ENCODE measurements around the gene ZBTB21.

The ZBTB21 gene

GRCh38 chr21:41980561-41980960 lies 29.6 kb downstream of the ZBTB21 start:
- Histone ChIP-seq H3K27ac (ENCODE audit: low read length) (no peak overlapping the region), H3K9me2 (replicated peaks; ENCODE audit: insufficient read depth, low read length) (no peaks in the 10 kb centered on the region), H2AFZ (ENCODE audit: low read length) (no peak overlapping the region), H3K36me3 (replicated peaks; ENCODE audit: insufficient read depth, low read length) (no peaks in the 10 kb centered on the region), H4K20me1 (ENCODE audit: insufficient read depth, low read length) (no peaks in the 10 kb centered on the region), H3K9me3 (replicated peaks; ENCODE audit: insufficient read depth, low read length) (no peaks in the 10 kb centered on the region), H3K4me1 (ENCODE audit: low read length) (no peaks in the 10 kb centered on the region), H3K9ac (ENCODE audit: low read length) (no peak overlapping the region), H3K27me3 (replicated peaks; ENCODE audit: insufficient read depth, low read length) (no peaks in the 10 kb centered on the region), H3K4me3 (ENCODE audit: low read length) (no peak overlapping the region), H3K79me2 (ENCODE audit: low read length) (no peaks in the 10 kb centered on the region), H3K4me2 (ENCODE audit: low read depth, low read length) (no peak overlapping the region), H3F3A (ENCODE audit: insufficient read depth, low read length) (no peaks in the 10 kb centered on the region)
- TF ChIP-seq CTCF (IDR thresholded peaks at IDR 0.05; ENCODE audit: low read length) (no peak), EZH2phosphoT487 (IDR thresholded peaks at IDR 0.05; ENCODE audit: low read length) (no peak), EZH2 (optimal IDR thresholded peaks at IDR 0.05; ENCODE audit: low read depth, low read length) (no peak)
- no peak for DNase-seq

- no peaks in the 10 kb centered on the region for H3K9me2 ChIP-seq (replicated peaks; ENCODE audit: insufficient read depth, low read length)
- TF ChIP-seq EZH2 (optimal IDR thresholded peaks at IDR 0.05; ENCODE audit: low read depth, low read length) (no peak), CTCF (IDR thresholded peaks at IDR 0.05; ENCODE audit: low read length) (no peak), EZH2phosphoT487 (IDR thresholded peaks at IDR 0.05; ENCODE audit: low read length) (no peak)
- no peaks in the 10 kb centered on the region for H3K36me3 ChIP-seq (replicated peaks; ENCODE audit: insufficient read depth, low read length)
- H3K4me2 ChIP-seq (ENCODE audit: low read depth, low read length) = no peak overlapping the region
- no peak overlapping the region for H3K27ac ChIP-seq (ENCODE audit: low read length)
- no peaks in the 10 kb centered on the region for H3F3A ChIP-seq (ENCODE audit: insufficient read depth, low read length)
- no peaks in the 10 kb centered on the region for H3K27me3 ChIP-seq (replicated peaks; ENCODE audit: insufficient read depth, low read length)
- no peak overlapping the region for H3K4me3 ChIP-seq (ENCODE audit: low read length)
- no peaks in the 10 kb centered on the region for H4K20me1 ChIP-seq (ENCODE audit: insufficient read depth, low read length)
- H3K79me2 ChIP-seq (ENCODE audit: low read length) = no peaks in the 10 kb centered on the region
- H2AFZ ChIP-seq (ENCODE audit: low read length) = no peak overlapping the region
- no peak overlapping the region for H3K9ac ChIP-seq (ENCODE audit: low read length)
- no peaks in the 10 kb centered on the region for H3K4me1 ChIP-seq (ENCODE audit: low read length)
- no peaks in the 10 kb centered on the region for H3K9me3 ChIP-seq (replicated peaks; ENCODE audit: insufficient read depth, low read length)
- DNase-seq = no peak
Observed at GRCh38 chr21:41979751-41980369, 30.3 kb downstream of the ZBTB21 start.

GRCh38 chr21:41979335-41979734 lies 30.8 kb downstream of the ZBTB21 start:
- Histone ChIP-seq H3K36me3 (replicated peaks; ENCODE audit: insufficient read depth, low read length) (no peaks in the 10 kb centered on the region), H3K79me2 (ENCODE audit: low read length) (no peaks in the 10 kb centered on the region), H3K27ac (ENCODE audit: low read length) (no peak overlapping the region), H4K20me1 (ENCODE audit: insufficient read depth, low read length) (no peaks in the 10 kb centered on the region), H3K4me2 (ENCODE audit: low read depth, low read length) (no peak overlapping the region), H3K4me1 (ENCODE audit: low read length) (no peaks in the 10 kb centered on the region), H3K9me2 (replicated peaks; ENCODE audit: insufficient read depth, low read length) (no peaks in the 10 kb centered on the region), H3K9ac (ENCODE audit: low read length) (no peak overlapping the region), H2AFZ (ENCODE audit: low read length) (no peak overlapping the region), H3K4me3 (ENCODE audit: low read length) (no peak overlapping the region), H3F3A (ENCODE audit: insufficient read depth, low read length) (no peaks in the 10 kb centered on the region), H3K27me3 (replicated peaks; ENCODE audit: insufficient read depth, low read length) (no peaks in the 10 kb centered on the region), H3K9me3 (replicated peaks; ENCODE audit: insufficient read depth, low read length) (no peaks in the 10 kb centered on the region)
- no peak for TF ChIP-seq EZH2 (optimal IDR thresholded peaks at IDR 0.05; ENCODE audit: low read depth, low read length)
- TF ChIP-seq CTCF (IDR thresholded peaks at IDR 0.05; ENCODE audit: low read length) = no peak
- no peak for TF ChIP-seq EZH2phosphoT487 (IDR thresholded peaks at IDR 0.05; ENCODE audit: low read length)
- peak; percentile 41 for DNase-seq

Measured in MM.1S (cell line).